Testis (tissue), 2 donors: ENCODE data around the gene MYH11.

Experiments used
- CTCF ChIP-seq, 3 experiments: fragments of 450-650 bp in 2 of 3; fragments of 200-600 bp in 1 of 3; sonication (generic) in 1 of 3; IDR thresholded peaks; one replicate each; pipeline ENCODE4 v1.5.1; 2016 to 2019; ENCODE audit warnings: antibody characterized with exemption in 3 of 3, mild to moderate bottlenecking in 2 of 3, moderate library complexity in 1 of 3
- POLR2A ChIP-seq: fragments of 450-650 bp; IDR thresholded peaks from one replicate; pipeline ENCODE4 v1.6.1; 2017; ENCODE audit warnings: antibody characterized with exemption, mild to moderate bottlenecking, moderate library complexity

- TF ChIP-seq CTCF (IDR thresholded peaks at IDR 0.05), result no peak
- no peak for TF ChIP-seq POLR2A
Measured at GRCh38 chr16:15811481-15812400, 45.1 kb downstream of the MYH11 start.
